GM19395 (cell line): Measurements from ENCODE around the gene RHOB.
"Not testable (repeated sequence)": the region's sequence is repeated elsewhere in the genome, so short reads cannot be mapped to it uniquely, and the experiment has no call there.

Experiments used
- ATAC-seq: cut with Tn5 transposase; IDR thresholded peaks from one replicate; pipeline ENCODE4 v1.9.1; 2021; ENCODE audit warnings: mild to moderate bottlenecking, moderate library complexity; ENCODE audit not compliant: unreplicated experiment

Gene RHOB

GRCh38 chr2:20451761-20452499 lies 5.1 kb downstream of the RHOB start:
- no peak for ATAC-seq

GRCh38 chr2:20452551-20452950 lies 5.7 kb downstream of the RHOB start:
- no peak for ATAC-seq

GRCh38 chr2:20453087-20453486 lies 6.2 kb downstream of the RHOB start:
- no peak for ATAC-seq

- no peak for ATAC-seq
Observed at GRCh38 chr2:20454036-20454981, 7.4 kb downstream of the RHOB start.

DNA sequence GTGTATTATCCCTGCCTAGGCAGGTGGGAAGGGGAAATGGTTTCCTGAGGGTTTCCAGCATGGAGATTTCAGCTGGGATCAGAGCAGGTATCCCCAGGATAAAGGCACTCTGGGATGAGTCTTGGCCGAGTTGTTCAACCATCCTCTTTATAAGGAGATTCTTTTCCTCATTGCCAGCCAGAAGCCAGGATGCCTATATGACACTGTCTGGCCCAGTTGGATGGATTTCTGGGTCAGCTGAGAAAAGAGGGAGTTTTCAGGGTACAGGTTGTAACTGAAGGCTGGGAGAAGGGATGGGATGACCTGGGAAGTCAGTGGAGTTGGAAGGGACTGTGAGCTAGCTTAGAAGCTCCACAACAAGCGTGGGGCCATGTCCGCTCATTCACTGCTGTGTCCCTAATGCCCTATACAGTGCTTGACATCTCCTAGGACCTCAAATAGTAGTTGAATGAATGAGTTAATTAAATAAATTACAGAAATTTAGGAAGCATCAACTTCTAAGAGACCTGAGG lies 8.3 kb downstream of the RHOB start:
- no peak for ATAC-seq

GRCh38 chr2:20456116-20456571 lies 9.3 kb downstream of the RHOB start:
- no peak for ATAC-seq

DNA sequence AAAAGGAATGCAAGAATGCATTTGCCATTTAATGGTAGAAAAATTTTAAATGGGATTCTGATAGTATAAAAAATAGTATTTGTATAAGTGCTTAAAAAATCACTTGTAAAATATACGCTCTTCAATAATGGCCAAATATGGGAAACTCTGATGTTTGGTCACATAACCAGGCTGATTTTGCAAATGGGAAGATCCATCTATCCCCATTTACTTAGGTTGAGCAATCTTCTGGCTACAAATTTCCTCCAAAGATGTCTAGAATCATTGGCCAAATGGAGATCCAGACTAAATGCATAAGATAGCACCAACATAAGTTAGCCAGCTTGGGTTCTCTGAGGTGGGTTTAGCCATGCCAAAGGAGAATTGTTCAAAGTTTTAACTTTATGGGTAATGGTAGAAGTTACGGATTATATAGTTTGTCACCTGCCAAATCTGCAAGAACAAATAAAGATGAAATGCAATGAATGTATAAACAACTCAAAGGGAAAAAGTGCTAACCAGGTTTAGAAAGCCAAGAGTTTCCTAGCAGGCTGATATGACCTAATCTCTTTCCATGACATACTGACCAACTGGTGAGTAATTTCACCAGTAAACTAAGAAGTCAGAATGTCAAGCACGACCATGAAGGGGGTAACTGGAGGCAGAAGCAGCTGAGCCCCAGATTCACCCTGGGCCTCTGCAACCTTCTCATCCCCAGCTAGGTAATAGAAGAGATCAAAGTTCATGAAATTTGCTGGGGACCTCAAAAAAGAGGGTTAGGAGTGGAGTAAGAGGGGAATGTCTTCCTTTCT lies 10.0 kb downstream of the RHOB start:
- no peak for ATAC-seq

- ATAC-seq: no peak
Observed at GRCh38 chr2:20457661-20458630, 11.1 kb downstream of the RHOB start.

DNA sequence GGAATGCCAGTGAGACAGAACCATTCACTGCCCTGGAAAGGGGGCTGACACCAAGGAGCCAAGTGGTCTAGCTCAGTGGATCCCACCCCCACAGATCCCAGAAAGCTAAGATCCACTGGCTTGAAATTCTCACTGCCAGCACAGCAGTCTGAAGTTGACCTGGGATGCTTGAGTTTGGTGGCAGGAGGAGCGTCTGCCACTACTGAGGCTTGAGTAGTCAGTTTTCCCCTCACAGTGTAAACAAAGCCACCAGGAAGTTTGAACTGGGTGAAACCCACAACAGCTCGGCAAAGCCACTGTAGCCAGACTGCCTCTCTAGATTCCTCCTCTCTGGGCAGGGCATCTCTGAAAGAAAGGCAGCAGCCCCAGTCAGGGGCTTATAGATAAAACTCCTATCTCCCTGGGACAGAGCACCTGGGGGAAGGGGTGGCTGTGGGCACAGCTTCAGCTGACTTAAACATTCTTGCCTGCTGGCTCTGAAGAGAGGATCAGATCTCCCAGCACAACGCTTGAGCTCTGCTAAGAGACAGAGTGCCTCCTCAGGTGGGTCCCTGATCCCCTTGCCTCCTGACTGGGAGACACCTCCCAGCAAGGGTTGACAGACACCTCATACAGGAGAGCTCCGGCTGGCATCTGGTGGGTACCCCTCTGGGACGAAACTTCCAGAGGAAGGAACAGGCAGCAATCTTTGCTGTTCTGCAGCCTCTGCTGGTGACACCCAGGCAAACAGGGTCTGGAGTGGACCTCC lies 12.0 kb downstream of the RHOB start:
- ATAC-seq: not testable (repeated sequence)

GRCh38 chr2:20465716-20466394 lies 19.0 kb downstream of the RHOB start:
- no peak for ATAC-seq

DNA sequence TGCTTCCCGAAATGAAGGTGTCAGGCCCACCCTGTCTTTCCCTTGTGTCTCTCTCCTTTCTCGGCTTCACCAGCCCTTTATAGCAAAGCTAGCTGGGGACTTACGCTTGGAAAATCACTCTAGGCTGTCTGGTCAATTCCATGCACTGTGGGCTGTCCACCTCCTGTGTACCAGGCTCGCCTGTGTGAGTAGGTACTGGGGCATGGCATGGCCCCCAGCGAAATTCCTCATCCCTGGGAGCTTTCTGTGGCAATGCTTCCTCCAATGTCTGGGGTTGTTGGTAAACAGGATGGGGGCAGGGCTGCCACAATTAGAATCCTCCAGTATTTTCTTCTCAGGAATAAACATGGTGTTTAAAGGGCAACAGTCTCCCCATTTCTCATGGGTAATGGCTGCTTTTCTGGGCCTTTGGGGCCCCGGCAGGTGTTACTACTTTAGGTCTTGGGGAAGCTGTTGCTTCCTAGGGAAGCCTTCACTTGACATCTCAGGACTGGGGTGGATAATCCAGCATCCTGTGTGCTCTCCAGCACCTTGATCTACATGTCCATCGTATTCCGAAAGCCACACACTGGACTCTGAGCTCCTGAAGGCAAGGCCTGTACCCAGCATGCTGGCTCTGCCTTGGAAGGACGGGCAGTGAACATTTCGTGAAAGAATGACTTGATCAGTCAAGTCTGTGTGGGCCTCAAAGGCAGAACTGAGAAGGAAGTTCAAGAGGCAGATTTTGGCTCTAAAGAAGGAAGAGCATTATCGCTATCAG lies 21.1 kb downstream of the RHOB start:
- ATAC-seq: no peak

DNA sequence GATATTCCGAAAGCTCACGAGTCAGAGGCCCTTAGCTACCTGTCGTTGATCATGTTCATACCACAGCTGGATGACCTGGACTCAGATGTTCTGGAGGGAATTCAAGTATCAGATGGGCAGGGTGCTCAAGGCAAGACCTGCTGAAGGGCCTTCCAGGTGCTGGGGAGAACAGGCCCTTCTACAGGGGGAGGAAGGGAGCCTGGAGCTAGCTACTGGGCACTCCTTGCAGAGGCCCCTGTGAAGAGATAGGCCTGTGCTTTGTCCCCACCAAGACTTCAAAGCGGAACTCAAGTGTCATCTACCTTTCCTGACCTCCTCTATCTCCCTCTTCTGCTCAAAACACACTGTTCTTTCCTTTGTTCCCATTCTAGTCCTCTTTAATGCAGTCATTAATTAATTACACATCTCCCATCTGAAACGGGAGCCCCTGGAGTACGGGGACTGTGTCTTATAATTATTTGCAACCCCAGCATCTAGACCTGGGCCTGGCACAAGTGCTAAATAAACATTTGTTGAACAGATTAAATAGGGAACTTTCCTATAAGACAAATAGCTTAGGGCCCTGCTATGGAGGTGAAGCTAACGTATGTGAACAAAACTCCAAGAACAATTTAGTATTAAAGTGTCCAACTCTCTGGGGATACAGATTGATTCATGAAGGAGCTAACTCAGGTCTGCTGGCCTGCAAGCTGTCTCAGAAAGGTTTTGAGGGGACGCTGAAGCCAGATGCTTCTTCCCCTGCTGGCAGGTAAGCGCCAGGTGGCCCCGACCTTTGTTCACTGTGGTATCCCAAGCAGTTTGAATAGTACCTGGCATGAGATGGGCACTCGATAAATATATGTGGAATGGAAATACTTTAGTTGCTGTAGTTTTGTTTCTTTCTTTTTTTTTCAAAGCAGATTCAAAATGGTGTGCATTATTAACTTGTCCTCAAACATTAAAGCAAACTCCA lies 22.0 kb downstream of the RHOB start:
- no peak for ATAC-seq

DNA sequence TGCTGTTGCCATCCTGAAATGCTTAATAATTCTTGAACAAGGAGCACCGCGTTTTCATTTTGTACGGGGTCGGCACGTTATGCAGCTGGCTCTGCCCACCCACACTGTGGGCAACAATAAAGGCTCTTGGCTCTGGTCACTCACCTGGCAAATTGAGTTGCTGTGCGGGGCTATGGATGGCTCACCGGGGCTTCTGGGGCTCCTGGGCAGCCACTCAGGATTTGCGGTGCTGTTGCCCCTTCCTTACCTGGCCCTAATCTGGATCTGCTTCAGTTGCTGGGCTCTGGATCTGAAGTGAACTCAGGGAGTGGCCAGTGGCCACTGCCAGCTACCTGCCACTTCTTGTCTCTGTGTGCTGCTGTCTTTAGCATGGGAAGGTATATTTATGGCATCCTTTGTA lies 22.7 kb downstream of the RHOB start:
- ATAC-seq: no peak

DNA sequence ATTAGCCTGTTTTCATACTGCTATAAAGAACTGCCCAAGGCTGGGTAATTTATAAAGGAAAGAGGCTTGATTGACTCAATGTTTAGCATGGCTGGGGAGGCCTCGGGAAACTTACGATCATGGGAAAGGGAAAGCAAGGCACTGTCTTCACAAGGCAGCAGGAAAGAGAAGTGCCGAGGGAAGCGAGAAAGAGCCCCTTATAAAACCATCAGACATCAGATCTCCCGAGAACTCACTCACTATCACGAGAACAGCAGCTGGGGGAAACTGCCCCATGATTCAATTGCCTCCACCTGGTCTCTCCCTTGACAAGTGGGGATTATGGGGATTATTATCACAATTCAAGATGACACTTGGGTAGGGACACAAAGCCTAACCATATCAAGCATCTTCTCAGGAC lies 23.3 kb downstream of the RHOB start:
- ATAC-seq: no peak

- no peak for ATAC-seq
Observed at GRCh38 chr2:20471148-20471547, 24.3 kb downstream of the RHOB start.

- ATAC-seq: no peak
Observed at GRCh38 chr2:20471902-20472559, 25.2 kb downstream of the RHOB start.
